PFSK-1 (cell line): Measurements from ENCODE around the gene E4F1.

Experiments
- FOXP2 ChIP-seq: optimal IDR thresholded peaks from 2 replicates; pipeline ENCODE3; 2011; ENCODE audit warnings: borderline replicate concordance, control low read depth, inconsistent platforms; ENCODE audit not compliant: insufficient read depth; ENCODE audit errors: extremely low read length, extremely low read depth
- POLR2AphosphoS5 ChIP-seq: IDR thresholded peaks from 2 replicates; pipeline ENCODE4 v1.6.1; 2012; ENCODE audit warnings: low read depth, mild to moderate bottlenecking, control low read depth, low read length, moderate library complexity

DNA sequence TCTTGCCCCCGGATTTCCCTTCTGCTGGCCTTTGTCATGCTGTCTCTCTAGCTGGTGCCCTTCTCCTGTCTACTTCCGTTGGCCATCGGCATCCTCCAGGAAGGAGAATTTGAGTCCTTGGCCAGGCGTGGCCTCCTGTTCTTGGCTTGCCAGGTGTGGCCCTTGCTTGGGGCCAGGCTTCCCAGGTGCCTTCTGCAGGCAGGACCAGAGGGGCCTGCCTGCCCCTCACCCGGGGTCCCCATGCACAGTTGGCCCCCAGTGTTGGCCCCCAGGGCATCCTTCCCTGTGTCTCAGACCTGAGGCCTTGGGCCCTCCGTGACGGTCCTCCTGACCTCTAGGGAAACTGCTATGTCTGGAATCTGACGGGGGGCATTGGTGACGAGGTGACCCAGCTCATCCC is 15.5 kb upstream of the E4F1 start:
- TF ChIP-seq FOXP2 (no peak), POLR2AphosphoS5 (no peak)
